GM12878 (cell line): Measurements from ENCODE around the gene TMEM61. TPM values are rescaled to one million over a fixed set of nuclear protein-coding genes. Genes with fewer than 3 reads are reported as not detected.
A peak's percentile ranks its signal among the peaks of the same experiment; 100 is the strongest.

Source experiments
- BCL3 ChIP-seq: IDR thresholded peaks from 2 replicates; pipeline ENCODE4 v1.6.1; 2011; ENCODE audit warnings: borderline replicate concordance, low read depth, mild to moderate bottlenecking, moderate library complexity, low read length; ENCODE audit not compliant: insufficient read depth, poor library complexity, severe bottlenecking
- BCLAF1 ChIP-seq: fragments of 450-650 bp; IDR thresholded peaks from 2 replicates; pipeline ENCODE4 v1.6.1; 2017; ENCODE audit warnings: antibody characterized with exemption, mild to moderate bottlenecking, moderate library complexity
- BHLHE40 ChIP-seq, 2 experiments: fragments of 450-650 bp in 1 of 2; IDR thresholded peaks; 2 replicates each; pipeline ENCODE4 v1.6.1; 2011 to 2017; ENCODE audit warnings: low read depth in 2 of 2, borderline replicate concordance in 1 of 2, improper control_type of control experiment in 1 of 2, low read length in 1 of 2, mild to moderate bottlenecking in 1 of 2
- IRF4 ChIP-seq: IDR thresholded peaks from 2 replicates; pipeline ENCODE4 v1.6.1; 2011; ENCODE audit warnings: low read depth, low read length
- JUNB ChIP-seq: IDR thresholded peaks from 2 replicates; pipeline ENCODE4 v1.6.1; 2016; ENCODE audit warnings: antibody characterized with exemption, mild to moderate bottlenecking
- KLF5 ChIP-seq: fragments of 450-650 bp; IDR thresholded peaks from 2 replicates; pipeline ENCODE4 v1.6.1; 2014; ENCODE audit warnings: mild to moderate bottlenecking; ENCODE audit not compliant: partially characterized antibody
- MAX ChIP-seq: IDR thresholded peaks from 2 replicates; pipeline ENCODE4 v1.6.1; 2012; ENCODE audit warnings: low read depth, low read length, improper control_type of control experiment
- MEF2B ChIP-seq: fragments of 450-650 bp; IDR thresholded peaks from 2 replicates; pipeline ENCODE4 v1.6.1; 2018; ENCODE audit warnings: mild to moderate bottlenecking, moderate library complexity; ENCODE audit not compliant: partially characterized antibody, poor library complexity, severe bottlenecking
- NR2C1 ChIP-seq: fragments of 450-650 bp; IDR thresholded peaks from 2 replicates; pipeline ENCODE4 v1.6.1; 2017; ENCODE audit warnings: antibody characterized with exemption, mild to moderate bottlenecking, moderate library complexity
- POLR2AphosphoS2 ChIP-seq: IDR thresholded peaks from 2 replicates; pipeline ENCODE4 v1.6.1; 2011; ENCODE audit warnings: low read depth, mild to moderate bottlenecking, low read length, improper control_type of control experiment, moderate library complexity
- PRDM15 ChIP-seq: fragments of 450-650 bp; formaldehyde crosslinking; IDR thresholded peaks from 2 replicates; pipeline ENCODE4 v1.4.0; 2020; ENCODE audit warnings: mild to moderate bottlenecking, moderate library complexity
- RELA ChIP-seq: fragments of 450-650 bp; IDR thresholded peaks from 2 replicates; pipeline ENCODE4 v1.8.0; 2014; ENCODE audit warnings: borderline replicate concordance; ENCODE audit not compliant: partially characterized antibody
- SRF ChIP-seq, 2 experiments: IDR thresholded peaks; 2 replicates each; pipeline ENCODE4 v1.6.1; 2011; ENCODE audit warnings: low read depth in 2 of 2, low read length in 2 of 2, mild to moderate bottlenecking in 1 of 2, moderate library complexity in 1 of 2
- STAT3 ChIP-seq: IDR thresholded peaks from 2 replicates; pipeline ENCODE4 v1.6.1; 2011; ENCODE audit warnings: low read depth, low read length, improper control_type of control experiment
- USF2 ChIP-seq: IDR thresholded peaks from 2 replicates; pipeline ENCODE4 v1.6.1; 2011; ENCODE audit warnings: low read depth, low read length, improper control_type of control experiment, borderline replicate concordance
- ZNF687 ChIP-seq: fragments of 450-650 bp; IDR thresholded peaks from 2 replicates; pipeline ENCODE4 v1.6.1; 2017; ENCODE audit warnings: mild to moderate bottlenecking, moderate library complexity
- polyA plus RNA-seq, 11 experiments: library from polyadenylated mRNA; depleted of rRNA in 4 of 11; unstranded in 6 of 11; stranded (reverse) in 5 of 11; fragments of >200 nt; fragmentation: Nextera tagmentation in 4 of 11; fragmentation: Illumina TruSeq in 1 of 11; extraction: Ambion mirVana in 4 of 11; extraction: Trizol in 1 of 11; gene quantifications; 1 replicate in 1 of 11; 2 replicates in 10 of 11; pipeline versions ENCODE4 v1.2.1 to v1.2.3, GENCODE V29; 2011 to 2016; ENCODE audit warnings: inconsistent platforms in 2 of 11, missing spikeins in 2 of 11, low read depth in 1 of 11
- total RNA-seq, 4 experiments: library from RNA; depleted of rRNA in 3 of 4; stranded (reverse); fragments of >200 nt in 3 of 4; fragmentation: Illumina TruSeq in 1 of 4; extraction: Trizol in 1 of 4; gene quantifications; 2 replicates each; pipeline versions ENCODE4 v1.2.1 to v1.2.3, GENCODE V29; 2013 to 2021

The TMEM61 gene
- total and polyA plus RNA-seq, 10 of the 15 experiments (the other 5 are each of a cell fraction or from before 2014, with no cell fraction given): not detected

- TF ChIP-seq PRDM15 (CRISPR knock-in tag) (no peak), BCL3 (peak; percentile 9), JUNB (peak; percentile 98), MEF2B (peak; percentile 41), MAX (peak; percentile 51; the same call in 1 of the 2 replicates), BHLHE40 (IDR thresholded peaks at IDR 0.05; ENCODE audit: borderline replicate concordance in 1 of 2, low read depth in 2 of 2, low read length in 1 of 2) (peak; percentile 100), RELA (peak; percentile 30), KLF5 (peak; percentile 75), ZNF687 (peak; percentile 61), USF2 (peak; percentile 55), BCLAF1 (no peak), NR2C1 (no peak), SRF (IDR thresholded peaks at IDR 0.05; ENCODE audit: low read depth in 2 of 2, low read length in 2 of 2) (no peak), IRF4 (peak; percentile 89), POLR2AphosphoS2 (no peak), STAT3 (no peak)
These were observed 9.1 kb upstream of the TMEM61 start (continued) for GRCh38 chr1:54971317-54971791.
